GM12865 (cell line): ENCODE measurements around the gene SDF2.

Source experiments
- DNase-seq: peaks from one replicate; pipeline ENCODE4 v3.0.0; 2010; ENCODE audit warnings: low read depth
- H3K4me3 ChIP-seq: 2 replicates; pipeline ENCODE4 v1.5.1; 2011; ENCODE audit warnings: mild to moderate bottlenecking, low read depth, low read length, control low read depth
- TF ChIP-seq, protein P1 (sequence below): IDR thresholded peaks from 2 replicates; pipeline ENCODE4 v1.5.1; 2011; ENCODE audit warnings: low read length, control low read depth, low read depth, inconsistent platforms; ENCODE audit not compliant: insufficient read depth; ENCODE audit errors: missing control alignments

Gene SDF2

DNA sequence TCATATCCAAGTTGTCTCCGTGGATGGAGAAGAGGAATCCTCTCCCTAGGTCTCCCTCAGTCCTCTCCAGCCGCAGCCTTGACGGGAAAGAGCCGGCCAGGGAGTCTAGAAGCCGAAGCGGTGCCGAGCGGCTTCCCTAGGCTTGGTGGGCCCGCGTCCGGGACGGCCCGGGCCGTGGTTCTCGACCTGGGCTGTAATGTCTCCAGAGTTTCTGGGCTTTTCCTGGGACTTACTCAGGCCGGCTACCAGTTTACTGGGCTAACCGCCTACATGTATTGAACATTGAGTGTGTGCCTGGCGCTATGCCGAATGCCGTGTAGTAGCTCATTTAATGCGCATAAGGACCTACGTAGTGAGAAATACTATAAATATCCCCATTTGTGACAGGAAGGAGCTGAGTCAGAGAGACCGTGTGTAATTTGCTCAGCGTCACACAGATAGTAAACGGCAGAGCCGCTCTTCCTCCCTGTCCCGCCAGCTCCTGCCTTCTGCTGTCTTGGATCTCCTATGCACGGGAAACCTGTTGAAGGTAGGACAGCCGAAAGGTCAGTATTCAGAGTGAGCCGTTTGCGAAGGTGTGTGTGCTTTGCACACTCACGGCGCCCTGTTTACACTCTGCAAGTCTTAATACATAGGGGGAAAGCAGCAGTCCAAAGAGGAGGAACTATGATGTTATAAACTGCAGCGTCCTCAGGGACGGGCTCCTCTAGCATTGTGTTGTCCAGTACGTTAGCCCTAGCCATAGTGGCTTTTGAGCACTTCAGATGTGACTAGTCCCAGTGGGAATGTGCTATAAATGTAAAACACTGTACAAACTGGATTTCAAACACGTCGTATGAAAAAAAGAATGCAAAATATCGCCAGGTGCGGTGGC lies 62.2 kb downstream of the SDF2 start:
- peak; percentile 84 for DNase-seq
- TF ChIP-seq, protein P1, sequence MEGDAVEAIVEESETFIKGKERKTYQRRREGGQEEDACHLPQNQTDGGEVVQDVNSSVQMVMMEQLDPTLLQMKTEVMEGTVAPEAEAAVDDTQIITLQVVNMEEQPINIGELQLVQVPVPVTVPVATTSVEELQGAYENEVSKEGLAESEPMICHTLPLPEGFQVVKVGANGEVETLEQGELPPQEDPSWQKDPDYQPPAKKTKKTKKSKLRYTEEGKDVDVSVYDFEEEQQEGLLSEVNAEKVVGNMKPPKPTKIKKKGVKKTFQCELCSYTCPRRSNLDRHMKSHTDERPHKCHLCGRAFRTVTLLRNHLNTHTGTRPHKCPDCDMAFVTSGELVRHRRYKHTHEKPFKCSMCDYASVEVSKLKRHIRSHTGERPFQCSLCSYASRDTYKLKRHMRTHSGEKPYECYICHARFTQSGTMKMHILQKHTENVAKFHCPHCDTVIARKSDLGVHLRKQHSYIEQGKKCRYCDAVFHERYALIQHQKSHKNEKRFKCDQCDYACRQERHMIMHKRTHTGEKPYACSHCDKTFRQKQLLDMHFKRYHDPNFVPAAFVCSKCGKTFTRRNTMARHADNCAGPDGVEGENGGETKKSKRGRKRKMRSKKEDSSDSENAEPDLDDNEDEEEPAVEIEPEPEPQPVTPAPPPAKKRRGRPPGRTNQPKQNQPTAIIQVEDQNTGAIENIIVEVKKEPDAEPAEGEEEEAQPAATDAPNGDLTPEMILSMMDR, result no peak
- H3K4me3 ChIP-seq, result peak overlapping the region; percentile 70

DNA sequence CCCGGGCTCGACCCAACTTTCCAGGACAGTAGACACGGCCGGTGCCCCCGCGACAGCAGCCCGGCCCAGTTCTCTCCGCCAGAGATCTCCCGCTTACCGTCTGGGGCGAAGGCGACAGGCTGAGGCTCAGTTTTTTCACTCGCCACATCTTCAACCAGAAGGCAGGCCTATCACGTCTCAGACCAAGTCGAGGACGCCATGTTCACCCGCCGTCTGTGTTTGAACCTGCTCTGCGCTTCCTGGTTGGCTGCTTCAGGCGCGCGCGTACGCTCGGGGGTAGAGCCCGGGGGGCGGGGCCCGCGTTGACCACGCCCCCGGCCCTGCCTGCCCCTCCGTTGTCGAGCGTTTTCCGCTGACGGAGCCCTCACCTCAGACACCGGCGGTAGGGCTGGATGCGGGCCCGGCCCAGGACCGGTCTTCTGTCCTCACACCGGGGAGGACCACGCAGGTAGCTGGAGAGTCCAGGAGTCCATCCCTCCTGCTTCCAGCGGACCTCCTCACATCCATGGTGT lies 62.9 kb downstream of the SDF2 start, which contains the start of gene SPAG5:
TSS of gene SPAG5 (minus strand) at position 227 of the 512 bp plus-strand sequence. CDS start at position 148, 79 bp downstream.
- peak within 1 kb of the TSS; percentile 70 for H3K4me3 ChIP-seq
- peak; percentile 96 for DNase-seq
- TF ChIP-seq, protein P1, result no peak

DNA sequence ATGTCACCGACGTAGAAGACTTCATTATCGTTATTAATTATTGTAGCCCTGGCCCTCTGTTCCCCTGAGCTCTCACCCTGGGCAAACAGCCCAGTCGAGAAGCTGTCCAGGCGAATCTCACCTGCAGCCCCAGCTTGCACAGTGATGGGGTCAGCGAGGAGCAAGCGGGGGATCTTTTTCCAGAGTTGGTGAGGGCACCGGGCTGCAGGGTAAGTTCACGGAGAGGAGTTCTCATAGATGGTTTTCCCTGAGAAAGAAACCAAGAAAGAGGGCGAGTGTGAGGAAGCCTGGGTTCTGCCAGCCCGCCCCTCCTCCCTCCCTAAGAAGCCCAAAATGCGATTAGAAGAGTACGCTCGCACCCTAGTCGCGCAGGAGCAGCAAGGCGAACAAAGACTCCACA lies 63.3 kb downstream of the SDF2 start:
- no peak for DNase-seq
- TF ChIP-seq, protein P1, result no peak
- peak overlapping the region; percentile 70 for H3K4me3 ChIP-seq
